Hematopoietic multipotent progenitor cell (in vitro differentiated cells): ENCODE results near the gene TENM4. TPM values are rescaled to one million over a fixed set of nuclear protein-coding genes. Genes with fewer than 3 reads are reported as not detected.

Experiments used
- DNase-seq, 3 donors: peaks; one replicate each; pipeline ENCODE4 v3.0.0-alpha.2; 2011 to 2015; ENCODE audit warnings: low read depth in 2 of 3, low spot score in 2 of 3
- total RNA-seq: library from RNA; depleted of rRNA; stranded (reverse); fragments of >200 nt; gene quantifications from one replicate; pipeline ENCODE4 v1.2.3, GENCODE V29; 2012

TENM4 gene
- total RNA-seq, 1 donor: under 0.01 TPM

- DNase-seq: no peak
Measured at GRCh38 chr11:79098146-79098545, 342.7 kb downstream of the TENM4 start.

GRCh38 chr11:79097246-79097875, 343.5 kb downstream of the TENM4 start:
- DNase-seq: no peak

- DNase-seq: no peak
Measured at GRCh38 chr11:79095424-79095823, 345.4 kb downstream of the TENM4 start.

- DNase-seq: no peak
Measured at GRCh38 chr11:79094616-79095015, 346.2 kb downstream of the TENM4 start.

GRCh38 chr11:79092791-79093353, 348.0 kb downstream of the TENM4 start:
- peak in 2 of 3 donors; percentile 16 to 44 for DNase-seq

GRCh38 chr11:79090191-79090705, 350.6 kb downstream of the TENM4 start:
- DNase-seq: no peak

GRCh38 chr11:79089601-79090000, 351.2 kb downstream of the TENM4 start:
- DNase-seq: no peak

GRCh38 chr11:79088967-79089366, 351.9 kb downstream of the TENM4 start:
- no peak for DNase-seq

- no peak for DNase-seq
Measured at GRCh38 chr11:79087961-79088318, 352.9 kb downstream of the TENM4 start.

- no peak for DNase-seq
Measured at GRCh38 chr11:79087238-79087960, 353.4 kb downstream of the TENM4 start.

GRCh38 chr11:79086056-79086455, 354.8 kb downstream of the TENM4 start:
- no peak for DNase-seq

- DNase-seq: no peak
Measured at GRCh38 chr11:79084382-79084781, 356.4 kb downstream of the TENM4 start.

GRCh38 chr11:79083352-79083751, 357.5 kb downstream of the TENM4 start:
- DNase-seq: no peak

GRCh38 chr11:79082907-79083306, 357.9 kb downstream of the TENM4 start:
- no peak for DNase-seq

- DNase-seq: no peak
Measured at GRCh38 chr11:79082280-79082679, 358.6 kb downstream of the TENM4 start.

GRCh38 chr11:79081471-79082031, 359.3 kb downstream of the TENM4 start:
- no peak for DNase-seq

- DNase-seq: no peak
Measured at GRCh38 chr11:79080551-79080950, 360.3 kb downstream of the TENM4 start.

GRCh38 chr11:79078999-79079398, 361.8 kb downstream of the TENM4 start:
- no peak for DNase-seq

GRCh38 chr11:79078456-79078855, 362.4 kb downstream of the TENM4 start:
- no peak for DNase-seq

GRCh38 chr11:79077702-79078330, 363.0 kb downstream of the TENM4 start:
- DNase-seq: no peak

GRCh38 chr11:79076526-79077115, 364.2 kb downstream of the TENM4 start:
- peak in 2 of 3 donors; percentile 15 to 48 for DNase-seq
